ENCODE results near the gene PIGL. TPM values are rescaled to one million over a fixed set of nuclear protein-coding genes. Genes with fewer than 3 reads are reported as not detected.

PIGL gene
- total RNA-seq, 1 donor from 2014 or later: 31.1 TPM

DNA sequence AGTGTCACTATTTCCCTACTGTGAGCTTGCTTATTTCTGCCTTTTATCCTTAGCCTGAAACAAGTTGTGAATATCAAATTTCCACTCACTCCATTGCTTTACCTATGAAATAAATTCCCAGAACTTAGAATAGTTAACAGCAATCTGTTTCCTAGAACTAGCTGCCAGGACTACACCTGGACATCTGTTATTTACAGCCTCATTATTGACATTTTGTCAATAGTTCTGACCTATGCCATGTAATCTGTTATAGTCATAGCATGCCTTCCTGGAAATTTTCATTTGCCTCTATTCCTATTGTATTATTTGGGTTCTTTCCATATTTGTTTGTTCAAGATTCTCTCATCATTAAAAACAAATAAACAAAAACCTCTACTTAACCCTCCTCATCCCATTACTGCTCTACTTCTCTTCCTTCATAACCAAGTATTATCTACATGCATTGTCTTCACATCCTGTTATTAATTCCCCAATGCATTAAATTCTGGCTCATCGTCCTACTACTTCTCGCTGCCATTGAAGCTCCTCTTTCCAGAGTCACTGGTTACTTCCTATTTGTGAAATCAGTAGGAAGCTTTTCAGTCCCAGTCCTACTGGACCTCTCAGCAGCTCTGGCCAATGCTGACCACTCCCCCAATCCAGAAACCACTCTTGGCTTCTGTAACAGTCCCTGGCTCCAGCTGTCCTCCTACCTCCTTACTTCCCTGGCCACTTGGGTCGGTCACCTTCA, 55.3 kb downstream of the PIGL start:
- no peak for DNase-seq (ENCODE audit: low read depth, low spot score)
- H3K4me3 Mint-ChIP-seq: no peak overlapping the region
- TF ChIP-seq, protein P1, sequence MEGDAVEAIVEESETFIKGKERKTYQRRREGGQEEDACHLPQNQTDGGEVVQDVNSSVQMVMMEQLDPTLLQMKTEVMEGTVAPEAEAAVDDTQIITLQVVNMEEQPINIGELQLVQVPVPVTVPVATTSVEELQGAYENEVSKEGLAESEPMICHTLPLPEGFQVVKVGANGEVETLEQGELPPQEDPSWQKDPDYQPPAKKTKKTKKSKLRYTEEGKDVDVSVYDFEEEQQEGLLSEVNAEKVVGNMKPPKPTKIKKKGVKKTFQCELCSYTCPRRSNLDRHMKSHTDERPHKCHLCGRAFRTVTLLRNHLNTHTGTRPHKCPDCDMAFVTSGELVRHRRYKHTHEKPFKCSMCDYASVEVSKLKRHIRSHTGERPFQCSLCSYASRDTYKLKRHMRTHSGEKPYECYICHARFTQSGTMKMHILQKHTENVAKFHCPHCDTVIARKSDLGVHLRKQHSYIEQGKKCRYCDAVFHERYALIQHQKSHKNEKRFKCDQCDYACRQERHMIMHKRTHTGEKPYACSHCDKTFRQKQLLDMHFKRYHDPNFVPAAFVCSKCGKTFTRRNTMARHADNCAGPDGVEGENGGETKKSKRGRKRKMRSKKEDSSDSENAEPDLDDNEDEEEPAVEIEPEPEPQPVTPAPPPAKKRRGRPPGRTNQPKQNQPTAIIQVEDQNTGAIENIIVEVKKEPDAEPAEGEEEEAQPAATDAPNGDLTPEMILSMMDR (conservative IDR thresholded peaks at IDR 0.05): no peak
- H3K27me3 Mint-ChIP-seq (ENCODE audit: low read depth): no peaks in the 10 kb centered on the region
- peaks cover 2% of the 10 kb centered on the region for H3K9me3 Mint-ChIP-seq
- peaks cover 15% of the 10 kb centered on the region for H3K36me3 Mint-ChIP-seq (ENCODE audit: low read depth)
- no peaks in the 10 kb centered on the region for H3K4me1 Mint-ChIP-seq
- no peak overlapping the region for H3K27ac Mint-ChIP-seq (ENCODE audit: unreplicated experiment)

DNA sequence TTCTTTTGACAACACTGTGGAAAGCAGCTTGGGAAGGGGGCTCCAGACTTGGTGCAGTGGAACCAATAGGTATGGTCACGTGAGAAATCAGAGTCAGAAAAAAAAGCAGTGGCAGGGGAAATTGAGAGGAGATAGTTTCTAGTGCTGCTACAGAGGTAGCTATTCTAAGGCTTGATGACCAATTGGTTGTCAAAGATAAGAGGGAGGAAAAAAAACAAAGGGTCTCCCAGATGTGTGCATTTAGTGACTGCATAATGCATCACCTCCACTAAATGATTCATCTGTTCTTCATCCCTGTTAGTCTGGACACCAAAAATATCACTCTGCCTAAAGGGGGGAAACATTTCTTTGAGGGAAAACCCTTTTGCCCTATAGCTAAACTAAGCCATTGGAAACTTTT, 56.5 kb downstream of the PIGL start:
- H3K27me3 Mint-ChIP-seq (ENCODE audit: low read depth): no peaks in the 10 kb centered on the region
- no peak overlapping the region for H3K27ac Mint-ChIP-seq (ENCODE audit: unreplicated experiment)
- peaks cover 3% of the 10 kb centered on the region for H3K9me3 Mint-ChIP-seq
- no peak for DNase-seq (ENCODE audit: low read depth, low spot score)
- H3K4me3 Mint-ChIP-seq: no peak overlapping the region
- no peaks in the 10 kb centered on the region for H3K4me1 Mint-ChIP-seq
- TF ChIP-seq, protein P1 (conservative IDR thresholded peaks at IDR 0.05): no peak
- peaks cover 17% of the 10 kb centered on the region for H3K36me3 Mint-ChIP-seq (ENCODE audit: low read depth)

DNA sequence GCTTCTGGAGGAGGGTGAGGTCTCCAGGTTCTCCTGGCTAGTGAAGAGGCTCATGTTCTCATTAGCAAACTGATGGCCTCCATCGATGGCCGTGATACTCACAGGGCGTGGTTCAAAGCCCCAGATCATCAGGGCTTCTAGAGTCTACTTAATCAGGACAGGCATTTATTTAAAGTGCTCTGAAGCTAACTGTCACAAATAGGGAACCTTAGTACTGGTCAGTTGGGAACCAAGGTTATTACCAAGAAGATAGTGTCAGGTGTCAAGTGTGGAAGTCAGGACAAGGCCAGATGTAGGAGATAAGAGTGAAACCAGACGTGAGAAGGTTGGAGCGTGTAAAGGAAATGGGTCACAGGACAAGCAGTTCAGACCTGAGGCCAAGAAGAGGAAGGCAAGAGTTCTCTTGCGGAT, 56.9 kb downstream of the PIGL start:
- peaks cover 5% of the 10 kb centered on the region for H3K9me3 Mint-ChIP-seq
- H3K27me3 Mint-ChIP-seq (ENCODE audit: low read depth): no peaks in the 10 kb centered on the region
- no peak for DNase-seq (ENCODE audit: low read depth, low spot score)
- no peak overlapping the region for H3K27ac Mint-ChIP-seq (ENCODE audit: unreplicated experiment)
- H3K4me3 Mint-ChIP-seq: no peak overlapping the region
- H3K36me3 Mint-ChIP-seq (ENCODE audit: low read depth): peaks cover 21% of the 10 kb centered on the region
- TF ChIP-seq, protein P1 (conservative IDR thresholded peaks at IDR 0.05): no peak
- H3K4me1 Mint-ChIP-seq: no peaks in the 10 kb centered on the region

DNA sequence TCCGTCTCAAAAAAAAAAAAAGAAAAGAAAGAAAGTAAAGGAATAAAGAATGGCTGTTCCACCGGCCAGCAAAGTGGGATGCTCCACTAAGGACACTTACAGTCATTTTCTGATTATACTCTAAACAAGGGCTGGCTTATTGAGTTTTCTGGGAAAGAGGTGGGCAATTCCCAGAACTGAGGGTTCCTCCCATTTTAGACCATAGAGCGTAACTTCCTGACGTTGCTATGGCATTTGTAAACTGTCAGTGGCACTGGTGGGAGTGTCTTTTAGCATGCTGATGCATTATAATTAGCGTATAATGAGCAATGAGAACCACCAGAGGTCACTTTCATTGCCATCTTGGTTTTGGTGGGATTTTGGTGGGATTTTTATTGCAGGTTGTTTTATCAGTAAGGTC, 58.0 kb downstream of the PIGL start:
- no peak for DNase-seq (ENCODE audit: low read depth, low spot score)
- Mint-ChIP-seq H3K4me3 (no peak overlapping the region), H3K36me3 (ENCODE audit: low read depth) (peaks cover 29% of the 10 kb centered on the region), H3K9me3 (peaks cover 10% of the 10 kb centered on the region), H3K4me1 (no peaks in the 10 kb centered on the region), H3K27ac (ENCODE audit: unreplicated experiment) (no peak overlapping the region), H3K27me3 (ENCODE audit: low read depth) (no peaks in the 10 kb centered on the region)
- TF ChIP-seq, protein P1 (conservative IDR thresholded peaks at IDR 0.05): no peak

DNA sequence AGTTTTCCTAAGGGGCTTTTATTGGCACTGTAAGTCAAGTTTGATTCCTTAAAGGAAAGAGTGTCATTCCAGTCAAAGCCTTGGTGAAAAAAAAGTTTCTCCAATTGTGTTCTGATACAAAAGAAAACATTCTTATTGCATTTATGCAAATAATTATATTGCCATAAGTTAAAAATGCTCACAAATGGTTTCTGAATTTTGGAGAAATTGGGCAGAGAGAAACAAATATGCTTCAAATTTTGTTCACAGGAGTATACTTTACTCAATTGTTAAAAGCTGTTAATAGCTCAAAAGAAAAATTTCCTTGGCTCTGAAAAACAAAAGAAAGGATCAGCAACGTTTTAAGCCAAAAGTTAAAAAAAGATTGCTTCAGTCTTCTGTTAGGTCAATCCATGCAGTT, 60.2 kb downstream of the PIGL start:
- Mint-ChIP-seq H3K9me3 (peaks cover 10% of the 10 kb centered on the region), H3K27ac (ENCODE audit: unreplicated experiment) (no peak overlapping the region), H3K27me3 (ENCODE audit: low read depth) (no peaks in the 10 kb centered on the region), H3K4me3 (no peak overlapping the region), H3K4me1 (no peaks in the 10 kb centered on the region), H3K36me3 (ENCODE audit: low read depth) (peaks cover 34% of the 10 kb centered on the region)
- DNase-seq (ENCODE audit: low read depth, low spot score): no peak
- TF ChIP-seq, protein P1 (conservative IDR thresholded peaks at IDR 0.05): no peak

Data from neural crest cell (in vitro differentiated cells).